ENCODE measurements around the gene CPN1.

CPN1 gene

DNA sequence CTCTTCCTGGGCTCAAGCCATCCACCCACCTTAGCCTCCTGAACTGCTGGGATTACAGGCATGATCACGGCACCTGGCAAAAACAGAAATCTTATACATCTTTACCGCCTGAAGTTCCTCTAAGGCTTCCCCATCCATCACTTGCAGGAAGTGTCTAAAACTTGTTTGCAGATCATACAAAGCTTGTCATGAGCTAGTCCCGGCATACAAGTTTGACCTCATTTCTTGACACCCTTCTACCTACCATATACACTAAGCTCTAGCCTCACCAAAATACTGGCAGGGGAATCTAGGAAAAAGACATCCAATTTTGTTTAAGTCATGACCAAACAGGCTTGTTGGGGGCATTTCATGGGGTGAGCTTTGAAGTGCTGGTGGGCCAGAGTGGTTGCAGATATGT lies 86.4 kb downstream of the CPN1 start:
- DNase-seq = no peak

DNA sequence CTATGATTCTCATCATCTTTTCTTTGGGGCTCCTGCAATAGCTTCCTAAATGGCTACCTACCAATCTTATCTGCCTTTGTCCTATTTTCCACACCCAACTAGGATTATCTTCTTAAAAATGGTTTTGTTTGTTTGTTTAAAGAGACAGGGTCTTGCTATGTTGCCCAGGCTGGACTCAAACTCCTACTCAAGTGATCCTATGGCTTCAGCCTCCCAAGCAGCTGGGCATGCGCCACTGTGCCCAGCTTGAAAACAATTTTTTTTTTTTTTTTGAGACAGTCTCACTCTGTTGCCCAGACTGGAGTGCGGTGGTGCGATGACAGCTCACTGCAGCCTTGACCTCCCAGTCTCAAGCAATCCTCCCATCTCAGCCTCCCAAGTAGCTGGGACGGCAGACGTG lies 86.9 kb downstream of the CPN1 start:
- DNase-seq = no peak

DNA sequence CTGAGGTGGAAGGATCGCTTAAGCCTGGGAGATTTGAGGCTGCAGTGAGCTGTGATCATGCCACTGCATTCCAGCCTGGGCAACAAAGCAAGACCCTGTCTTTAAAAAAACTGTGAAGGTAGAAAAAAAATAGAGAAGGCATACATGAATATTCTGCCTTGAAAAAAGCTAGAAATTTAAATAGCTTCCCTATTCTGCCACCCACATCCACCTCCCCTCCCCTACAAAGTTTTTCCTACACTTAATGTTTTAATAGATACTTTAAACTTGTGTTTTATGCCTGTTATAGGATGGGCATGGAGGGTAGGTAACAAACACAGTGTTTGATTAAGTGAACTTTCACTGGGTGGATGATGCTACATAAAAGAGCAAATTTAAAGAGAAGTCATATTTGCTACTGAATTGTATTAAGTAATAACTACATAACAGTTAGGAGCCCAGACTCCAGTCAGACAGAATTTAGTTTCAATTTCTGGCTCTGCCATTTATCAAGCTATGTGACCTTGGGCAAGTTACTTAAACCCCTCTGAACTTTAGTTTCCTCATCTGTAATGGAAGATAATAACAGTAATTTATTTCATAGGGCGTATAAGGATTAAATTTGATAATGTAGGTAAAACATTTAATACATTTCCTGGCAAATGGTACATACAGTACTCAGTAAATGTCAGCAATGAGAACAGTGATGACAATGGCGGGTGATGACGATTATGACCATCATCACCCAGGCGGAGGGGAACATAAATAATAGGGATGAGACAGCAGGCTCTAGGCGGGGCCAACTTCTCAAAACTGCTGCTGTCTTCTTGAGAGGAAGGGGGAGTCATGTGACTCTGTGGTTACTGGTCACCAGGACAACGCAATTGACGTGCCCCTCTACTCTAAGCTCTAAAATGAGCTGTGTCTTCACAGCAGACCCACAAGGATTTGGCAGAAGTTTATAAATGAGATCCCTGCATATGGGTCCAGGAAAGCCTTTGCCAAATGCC lies 87.7 kb downstream of the CPN1 start:
- DNase-seq = peak; percentile 5
